Neutrophil (primary cell): ENCODE data around the gene MIB1.

Experiments
- H3K27ac ChIP-seq: fragments of 200-600 bp; sonication (generic); 2 replicates; pipeline ENCODE4 v1.5.1; 2016; ENCODE audit warnings: mild to moderate bottlenecking, moderate library complexity
- H3K27me3 ChIP-seq: fragments of 200-600 bp; sonication (generic); 2 replicates; pipeline ENCODE4 v1.6.0; 2016; ENCODE audit warnings: mild to moderate bottlenecking
- H3K36me3 ChIP-seq: fragments of 200-600 bp; sonication (generic); 2 replicates; pipeline ENCODE4 v1.5.1; 2017
- H3K4me1 ChIP-seq, 2 experiments: fragments of 200-600 bp in 1 of 2; sonication (generic) in 1 of 2; 1 replicate in 1 of 2; 2 replicates in 1 of 2; pipeline versions ENCODE4 v1.5.1 to v1.6.1; 2013 to 2016; ENCODE audit warnings: low read depth in 1 of 2, low read length in 1 of 2, mild to moderate bottlenecking in 1 of 2, moderate library complexity in 1 of 2; ENCODE audit not compliant: control insufficient read depth in 1 of 2, insufficient read depth in 1 of 2
- H3K4me3 ChIP-seq, 2 experiments: fragments of 200-600 bp in 1 of 2; sonication (generic) in 1 of 2; 1 replicate in 1 of 2; 2 replicates in 1 of 2; pipeline ENCODE4 v1.5.1; 2013 to 2016; ENCODE audit warnings: low read depth in 1 of 2, low read length in 1 of 2, mild to moderate bottlenecking in 1 of 2, moderate library complexity in 1 of 2
- H3K9me3 ChIP-seq: fragments of 200-600 bp; sonication (generic); 2 replicates; pipeline ENCODE4 v1.5.1; 2016
- CTCF ChIP-seq: fragments of 200-600 bp; sonication (generic); IDR thresholded peaks from 2 replicates; pipeline ENCODE4 v1.5.1; 2016; ENCODE audit warnings: antibody characterized with exemption

MIB1 gene

GRCh38 chr18:21805771-21806366 lies 65.3 kb downstream of the MIB1 start:
- Histone ChIP-seq H3K27ac (no peak overlapping the region), H3K27me3 (no peaks in the 10 kb centered on the region), H3K4me3 (no peak overlapping the region), H3K36me3 (no peaks in the 10 kb centered on the region), H3K4me1 (peaks cover 19 to 23% of the 10 kb centered on the region in 2 experiments), H3K9me3 (no peaks in the 10 kb centered on the region)
- no peak for TF ChIP-seq CTCF

- TF ChIP-seq CTCF = no peak
Observed at GRCh38 chr18:21808185-21808584, 67.6 kb downstream of the MIB1 start.

GRCh38 chr18:21809725-21810124 lies 69.1 kb downstream of the MIB1 start:
- no peak for TF ChIP-seq CTCF
- Histone ChIP-seq H3K27me3 (no peaks in the 10 kb centered on the region), H3K27ac (no peak overlapping the region), H3K4me1 (peaks cover 0 to under 1% of the 10 kb centered on the region in 2 experiments), H3K4me3 (no peak overlapping the region), H3K9me3 (no peaks in the 10 kb centered on the region), H3K36me3 (no peaks in the 10 kb centered on the region)

More at GRCh38 chr18:21808185-21808584, 67.6 kb downstream of the MIB1 start:
- Histone ChIP-seq H3K27ac (no peak overlapping the region), H3K27me3 (no peaks in the 10 kb centered on the region), H3K36me3 (no peaks in the 10 kb centered on the region), H3K4me1 (peaks cover 13 to 14% of the 10 kb centered on the region in 2 experiments), H3K4me3 (no peak overlapping the region), H3K9me3 (no peaks in the 10 kb centered on the region)

GRCh38 chr18:21815101-21815500 lies 74.5 kb downstream of the MIB1 start:
- Histone ChIP-seq H3K9me3 (no peaks in the 10 kb centered on the region), H3K36me3 (peaks cover 19% of the 10 kb centered on the region), H3K27me3 (no peaks in the 10 kb centered on the region), H3K27ac (no peak overlapping the region), H3K4me3 (no peak overlapping the region), H3K4me1 (no peaks in the 10 kb centered on the region)
- TF ChIP-seq CTCF = no peak

GRCh38 chr18:21820033-21820810 lies 79.6 kb downstream of the MIB1 start:
- Histone ChIP-seq H3K36me3 (peaks cover 24% of the 10 kb centered on the region), H3K9me3 (no peaks in the 10 kb centered on the region), H3K27me3 (no peaks in the 10 kb centered on the region), H3K27ac (no peak overlapping the region), H3K4me1 (no peaks in the 10 kb centered on the region), H3K4me3 (no peak overlapping the region)
- no peak for TF ChIP-seq CTCF
